ENCODE results near the gene SLC7A5.
A peak's percentile ranks its signal among the peaks of the same experiment; 100 is the strongest.
"Not testable (repeated sequence)": the region's sequence is repeated elsewhere in the genome, so short reads cannot be mapped to it uniquely, and the experiment has no call there.

The SLC7A5 gene

GRCh38 chr16:87794485-87795078 lies 74.7 kb downstream of the SLC7A5 start:
- DNase-seq (ENCODE audit: low read depth in 3 of 3), result no peak

GRCh38 chr16:87792205-87792565 lies 77.1 kb downstream of the SLC7A5 start:
- DNase-seq (ENCODE audit: low read depth in 3 of 3), result no peak

GRCh38 chr16:87791295-87792204 lies 77.8 kb downstream of the SLC7A5 start:
- DNase-seq (ENCODE audit: low read depth in 3 of 3), result no peak

GRCh38 chr16:87790292-87791100 lies 78.8 kb downstream of the SLC7A5 start:
- DNase-seq (ENCODE audit: low read depth in 3 of 3), result no peak

GRCh38 chr16:87789437-87790291 lies 79.6 kb downstream of the SLC7A5 start:
- no peak for DNase-seq (ENCODE audit: low read depth in 3 of 3)

GRCh38 chr16:87788730-87789436 lies 80.4 kb downstream of the SLC7A5 start:
- DNase-seq (ENCODE audit: low read depth in 3 of 3), result not testable (repeated sequence)

- DNase-seq (ENCODE audit: low read depth in 3 of 3), result not testable (repeated sequence)
Measured at GRCh38 chr16:87787451-87788091, 81.7 kb downstream of the SLC7A5 start.

- no peak for DNase-seq (ENCODE audit: low read depth in 3 of 3)
Measured at GRCh38 chr16:87784812-87785211, 84.5 kb downstream of the SLC7A5 start.

GRCh38 chr16:87782033-87782432 lies 87.3 kb downstream of the SLC7A5 start:
- no peak for DNase-seq (ENCODE audit: low read depth in 3 of 3)

GRCh38 chr16:87780385-87780989 lies 88.8 kb downstream of the SLC7A5 start:
- peak; percentile 45 to 51 (median 46) for DNase-seq (ENCODE audit: low read depth in 3 of 3)

All from stimulated activated CD4-positive, alpha-beta T cell treated with anti-CD3 and anti-CD28 coated beads, TNF-alpha, amount 100 ng/mL, for 48 hours (primary cell).